ENCODE results near the gene IPO9.

DNA sequence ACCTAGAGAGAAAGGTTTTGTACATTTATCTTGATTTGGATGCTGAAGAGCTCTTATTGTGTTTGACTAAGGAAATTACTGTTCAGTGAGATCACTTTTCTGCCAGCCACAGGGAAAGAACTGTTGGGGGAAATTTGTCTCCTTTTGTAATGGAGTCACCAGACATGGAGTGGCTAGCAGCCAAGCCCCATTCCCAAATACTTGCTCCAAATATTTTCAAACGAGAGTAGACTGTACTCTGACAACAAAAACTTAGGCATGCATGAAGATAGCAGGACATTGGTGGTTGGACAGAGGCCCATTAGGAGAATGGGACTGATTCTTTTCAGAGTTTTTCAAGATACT lies 21.1 kb downstream of the IPO9 start:
- TF ChIP-seq, protein P1, sequence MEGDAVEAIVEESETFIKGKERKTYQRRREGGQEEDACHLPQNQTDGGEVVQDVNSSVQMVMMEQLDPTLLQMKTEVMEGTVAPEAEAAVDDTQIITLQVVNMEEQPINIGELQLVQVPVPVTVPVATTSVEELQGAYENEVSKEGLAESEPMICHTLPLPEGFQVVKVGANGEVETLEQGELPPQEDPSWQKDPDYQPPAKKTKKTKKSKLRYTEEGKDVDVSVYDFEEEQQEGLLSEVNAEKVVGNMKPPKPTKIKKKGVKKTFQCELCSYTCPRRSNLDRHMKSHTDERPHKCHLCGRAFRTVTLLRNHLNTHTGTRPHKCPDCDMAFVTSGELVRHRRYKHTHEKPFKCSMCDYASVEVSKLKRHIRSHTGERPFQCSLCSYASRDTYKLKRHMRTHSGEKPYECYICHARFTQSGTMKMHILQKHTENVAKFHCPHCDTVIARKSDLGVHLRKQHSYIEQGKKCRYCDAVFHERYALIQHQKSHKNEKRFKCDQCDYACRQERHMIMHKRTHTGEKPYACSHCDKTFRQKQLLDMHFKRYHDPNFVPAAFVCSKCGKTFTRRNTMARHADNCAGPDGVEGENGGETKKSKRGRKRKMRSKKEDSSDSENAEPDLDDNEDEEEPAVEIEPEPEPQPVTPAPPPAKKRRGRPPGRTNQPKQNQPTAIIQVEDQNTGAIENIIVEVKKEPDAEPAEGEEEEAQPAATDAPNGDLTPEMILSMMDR (IDR thresholded peaks at IDR 0.05), result no peak
- TF ChIP-seq POLR2A (IDR thresholded peaks at IDR 0.05), result no peak
